Activated CD4-positive, alpha-beta memory T cell treated with anti-CD3 and anti-CD28 coated beads, Interleukin-2, amount 10 ng/mL, durations not matched to agents 7 days and 5 days (primary cell): ENCODE results near the gene FAM9A. TPM values are rescaled to one million over a fixed set of nuclear protein-coding genes. Genes with fewer than 3 reads are reported as not detected.
"Not testable (repeated sequence)": the region's sequence is repeated elsewhere in the genome, so short reads cannot be mapped to it uniquely, and the experiment has no call there.

ENCODE experiments used
- CTCF ChIA-PET: fragments of 350-600 bp; sonication (Branson Sonifier 250); formaldehyde crosslinking; loops from one replicate; lab custom pipeline; 2021; ENCODE audit warnings: antibody characterized with exemption, inconsistent platforms; lab: Charles Lee
- POLR2A ChIA-PET: fragments of 350-600 bp; sonication (Branson Sonifier 250); formaldehyde crosslinking; loops from one replicate; lab custom pipeline; 2021; ENCODE audit warnings: antibody characterized with exemption; lab: Charles Lee
- DNase-seq: peaks from one replicate; pipeline ENCODE4 v3.0.0-alpha.2; 2020
- H3K27ac Mint-ChIP-seq: one replicate; pipeline ENCODE4 v1.8.0; 2021; ENCODE audit warnings: mild to moderate bottlenecking, mixed read lengths
- H3K27me3 Mint-ChIP-seq: one replicate; pipeline ENCODE4 v1.8.0; 2021; ENCODE audit warnings: mixed read lengths
- H3K36me3 Mint-ChIP-seq: one replicate; pipeline ENCODE4 v1.8.0; 2021; ENCODE audit warnings: low read depth, mixed read lengths
- H3K4me1 Mint-ChIP-seq: one replicate; pipeline ENCODE4 v1.8.0; 2021; ENCODE audit warnings: mixed read lengths
- H3K4me3 Mint-ChIP-seq: one replicate; pipeline ENCODE4 v1.8.0; 2021; ENCODE audit warnings: mild to moderate bottlenecking, mixed read lengths
- H3K9me3 Mint-ChIP-seq: one replicate; pipeline ENCODE4 v1.8.0; 2021; ENCODE audit warnings: mixed read lengths
- total RNA-seq, 2 experiments: library from RNA; stranded (reverse); gene quantifications; one replicate each; pipeline ENCODE4 v1.2.3, GENCODE V29; 2021

The FAM9A gene
- total RNA-seq, 2 experiments from 2014 or later, result not detected

GRCh38 chrX:8823698-8824097 lies 22.5 kb upstream of the FAM9A start:
- ChIA-PET CTCF (no interaction called here), POLR2A (no interaction called here)
- Mint-ChIP-seq H3K4me1 (no peaks in the 10 kb centered on the region), H3K4me3 (no peak overlapping the region), H3K27me3 (peaks cover 24% of the 10 kb centered on the region), H3K27ac (no peak overlapping the region), H3K9me3 (no peaks in the 10 kb centered on the region), H3K36me3 (no peaks in the 10 kb centered on the region)
- no peak for DNase-seq

- POLR2A ChIA-PET, result no interaction called here
- peaks cover 24% of the 10 kb centered on the region for H3K27me3 Mint-ChIP-seq
- no peaks in the 10 kb centered on the region for H3K4me1 Mint-ChIP-seq
- no peak overlapping the region for H3K27ac Mint-ChIP-seq
- CTCF ChIA-PET, result no interaction called here
- H3K36me3 Mint-ChIP-seq, result no peaks in the 10 kb centered on the region
- DNase-seq, result no peak
- no peak overlapping the region for H3K4me3 Mint-ChIP-seq
- no peaks in the 10 kb centered on the region for H3K9me3 Mint-ChIP-seq
These were observed 20.8 kb upstream of the FAM9A start for GRCh38 chrX:8822002-8822401.

- H3K36me3 Mint-ChIP-seq, result no peaks in the 10 kb centered on the region
- DNase-seq, result no peak
- ChIA-PET CTCF (no interaction called here), POLR2A (no interaction called here)
- H3K4me1 Mint-ChIP-seq, result no peaks in the 10 kb centered on the region
- peaks cover 18% of the 10 kb centered on the region for H3K27me3 Mint-ChIP-seq
- no peak overlapping the region for H3K4me3 Mint-ChIP-seq
- no peak overlapping the region for H3K27ac Mint-ChIP-seq
- H3K9me3 Mint-ChIP-seq, result no peaks in the 10 kb centered on the region
These were observed 19.8 kb upstream of the FAM9A start for GRCh38 chrX:8820910-8821527.

GRCh38 chrX:8815460-8816065 lies 14.4 kb upstream of the FAM9A start:
- Mint-ChIP-seq H3K27ac (no peak overlapping the region), H3K4me3 (no peak overlapping the region), H3K27me3 (peaks cover 2% of the 10 kb centered on the region), H3K9me3 (no peaks in the 10 kb centered on the region), H3K36me3 (no peaks in the 10 kb centered on the region), H3K4me1 (no peaks in the 10 kb centered on the region)
- ChIA-PET POLR2A (no interaction called here), CTCF (interaction anchor here (1.0 to 1.3 kb wide), 4 partner anchors 12 to 295 kb away, joined by 3 to 4 read pairs (median 3); no protein-coding TSS in a partner anchor)
- no peak for DNase-seq

- no peak overlapping the region for H3K4me3 Mint-ChIP-seq
- H3K36me3 Mint-ChIP-seq, result no peaks in the 10 kb centered on the region
- H3K27me3 Mint-ChIP-seq, result peaks cover 2% of the 10 kb centered on the region
- DNase-seq, result no peak
- H3K4me1 Mint-ChIP-seq, result no peaks in the 10 kb centered on the region
- no peak overlapping the region for H3K27ac Mint-ChIP-seq
- H3K9me3 Mint-ChIP-seq, result no peaks in the 10 kb centered on the region
- POLR2A ChIA-PET, result no interaction called here
- CTCF ChIA-PET, result interaction anchor here (1.1 kb wide), 1 partner anchor 69 kb away, joined by 6 read pairs; no protein-coding TSS in a partner anchor
These were observed 11.9 kb upstream of the FAM9A start for GRCh38 chrX:8813036-8813435.

- DNase-seq, result no peak
- Mint-ChIP-seq H3K4me3 (no peak overlapping the region), H3K4me1 (no peaks in the 10 kb centered on the region), H3K9me3 (no peaks in the 10 kb centered on the region), H3K27ac (no peak overlapping the region), H3K27me3 (peaks cover 9% of the 10 kb centered on the region), H3K36me3 (no peaks in the 10 kb centered on the region)
- ChIA-PET CTCF (no interaction called here), POLR2A (no interaction called here)
These were observed 10.4 kb upstream of the FAM9A start for GRCh38 chrX:8811611-8812010.

- ChIA-PET CTCF (no interaction called here), POLR2A (no interaction called here)
- peaks cover 7% of the 10 kb centered on the region for H3K27me3 Mint-ChIP-seq
- no peaks in the 10 kb centered on the region for H3K9me3 Mint-ChIP-seq
- no peaks in the 10 kb centered on the region for H3K4me1 Mint-ChIP-seq
- H3K27ac Mint-ChIP-seq, result no peak overlapping the region
- DNase-seq, result no peak
- H3K4me3 Mint-ChIP-seq, result no peak overlapping the region
- no peaks in the 10 kb centered on the region for H3K36me3 Mint-ChIP-seq
These were observed 7.5 kb upstream of the FAM9A start for GRCh38 chrX:8808661-8809060.

- no peak for DNase-seq
These were observed 4.8 kb upstream of the FAM9A start for GRCh38 chrX:8805974-8806373.

GRCh38 chrX:8805046-8805445 lies 3.9 kb upstream of the FAM9A start:
- no peak for DNase-seq
- Mint-ChIP-seq H3K36me3 (no peaks in the 10 kb centered on the region), H3K27ac (no peak overlapping the region), H3K9me3 (no peaks in the 10 kb centered on the region), H3K27me3 (peaks cover 8% of the 10 kb centered on the region), H3K4me3 (no peak overlapping the region), H3K4me1 (no peaks in the 10 kb centered on the region)
- ChIA-PET CTCF (no interaction called here), POLR2A (no interaction called here)

More at GRCh38 chrX:8805974-8806373, 4.8 kb upstream of the FAM9A start:
- POLR2A ChIA-PET, result no interaction called here
- no peak overlapping the region for H3K4me3 Mint-ChIP-seq
- H3K36me3 Mint-ChIP-seq, result no peaks in the 10 kb centered on the region
- H3K27me3 Mint-ChIP-seq, result peaks cover 8% of the 10 kb centered on the region
- CTCF ChIA-PET, result no interaction called here
- H3K4me1 Mint-ChIP-seq, result no peaks in the 10 kb centered on the region
- H3K9me3 Mint-ChIP-seq, result no peaks in the 10 kb centered on the region
- no peak overlapping the region for H3K27ac Mint-ChIP-seq

GRCh38 chrX:8803326-8803725 lies 2.1 kb upstream of the FAM9A start:
- H3K4me3 Mint-ChIP-seq, result no peak overlapping the region
- H3K9me3 Mint-ChIP-seq, result no peaks in the 10 kb centered on the region
- CTCF ChIA-PET, result no interaction called here
- H3K36me3 Mint-ChIP-seq, result no peaks in the 10 kb centered on the region
- no peak for DNase-seq
- H3K27me3 Mint-ChIP-seq, result peaks cover 8% of the 10 kb centered on the region
- no peak overlapping the region for H3K27ac Mint-ChIP-seq
- POLR2A ChIA-PET, result no interaction called here
- no peaks in the 10 kb centered on the region for H3K4me1 Mint-ChIP-seq

GRCh38 chrX:8800351-8800750 lies 832 bp downstream of the FAM9A start:
- POLR2A ChIA-PET, H3K36me3 Mint-ChIP-seq, CTCF ChIA-PET, DNase-seq, H3K9me3 Mint-ChIP-seq, H3K4me3 Mint-ChIP-seq, H3K27ac Mint-ChIP-seq, H3K4me1 Mint-ChIP-seq, H3K27me3 Mint-ChIP-seq: not testable (repeated sequence)

GRCh38 chrX:8799281-8799680 lies 1.9 kb downstream of the FAM9A start:
- H3K4me1 Mint-ChIP-seq, CTCF ChIA-PET, H3K27me3 Mint-ChIP-seq, H3K9me3 Mint-ChIP-seq, H3K36me3 Mint-ChIP-seq, DNase-seq, H3K4me3 Mint-ChIP-seq, POLR2A ChIA-PET, H3K27ac Mint-ChIP-seq: not testable (repeated sequence)

GRCh38 chrX:8798702-8799101 lies 2.5 kb downstream of the FAM9A start:
- DNase-seq, H3K9me3 Mint-ChIP-seq, H3K4me3 Mint-ChIP-seq, H3K36me3 Mint-ChIP-seq, CTCF ChIA-PET, POLR2A ChIA-PET, H3K27me3 Mint-ChIP-seq, H3K27ac Mint-ChIP-seq, H3K4me1 Mint-ChIP-seq: not testable (repeated sequence)

- DNase-seq, POLR2A ChIA-PET, H3K4me3 Mint-ChIP-seq, H3K27ac Mint-ChIP-seq, CTCF ChIA-PET, H3K36me3 Mint-ChIP-seq, H3K9me3 Mint-ChIP-seq, H3K27me3 Mint-ChIP-seq, H3K4me1 Mint-ChIP-seq: not testable (repeated sequence)
These were observed 14.1 kb downstream of the FAM9A start for GRCh38 chrX:8787119-8787518.
